Activated B cell treated with CpG ODN at 0.5 μM for 24 hours (primary cell): ENCODE results near the gene EMC8. TPM values are rescaled to one million over a fixed set of nuclear protein-coding genes. Genes with fewer than 3 reads are reported as not detected.

Source experiments
- ATAC-seq: fragments of 200-7000 bp; cut with Tn5 transposase; one replicate; pipeline ENCODE4 v1.10.0; 2021; ENCODE audit warnings: low read depth, mild to moderate bottlenecking, moderate library complexity
- CTCF ChIA-PET: fragments of 350-600 bp; sonication (Branson Sonifier 250); formaldehyde crosslinking; loops from one replicate; lab custom pipeline; 2021; ENCODE audit warnings: antibody characterized with exemption; lab: Charles Lee
- POLR2A ChIA-PET: fragments of 350-600 bp; sonication (Branson Sonifier 250); formaldehyde crosslinking; loops from one replicate; lab custom pipeline; 2021; ENCODE audit warnings: antibody characterized with exemption; lab: Charles Lee
- DNase-seq: peaks from one replicate; pipeline ENCODE4 v3.0.0; 2022
- H3K27ac Mint-ChIP-seq: one replicate; pipeline ENCODE4 v1.8.0; 2020; ENCODE audit warnings: mixed read lengths
- H3K27me3 Mint-ChIP-seq: one replicate; pipeline ENCODE4 v1.8.0; 2021; ENCODE audit warnings: mixed read lengths
- H3K36me3 Mint-ChIP-seq: one replicate; pipeline ENCODE4 v1.8.0; 2021; ENCODE audit warnings: low read depth, mixed read lengths
- H3K4me1 Mint-ChIP-seq: one replicate; pipeline ENCODE4 v1.8.0; 2021; ENCODE audit warnings: mixed read lengths
- H3K4me3 Mint-ChIP-seq: one replicate; pipeline ENCODE4 v1.8.0; 2020; ENCODE audit warnings: mild to moderate bottlenecking, mixed read lengths
- H3K9me3 Mint-ChIP-seq: one replicate; pipeline ENCODE4 v1.8.0; 2020; ENCODE audit warnings: mixed read lengths
- CTCF ChIP-seq: fragments of 200-600 bp; IDR thresholded peaks from one replicate; pipeline ENCODE4 v1.8.0; 2022; ENCODE audit warnings: antibody characterized with exemption, mild to moderate bottlenecking
- intact Hi-C: fragments of 100-400 bp; cut with micrococcal nuclease; formaldehyde crosslinking; loops from one replicate; pipeline ENCODE4 v1.15.1; 2024
- total RNA-seq: library from RNA; stranded (reverse); gene quantifications from 2 replicates; pipeline ENCODE4 v1.2.3, GENCODE V29; 2022

Gene EMC8
- total RNA-seq, 1 donor from 2014 or later: 27.8 TPM

GRCh38 chr16:85816159-85816558 lies 16.8 kb upstream of the EMC8 start:
- H3K27ac Mint-ChIP-seq: no peak overlapping the region
- POLR2A ChIA-PET: no interaction called here
- H3K4me1 Mint-ChIP-seq: peaks cover 9% of the 10 kb centered on the region
- peaks cover 8% of the 10 kb centered on the region for H3K27me3 Mint-ChIP-seq
- intact Hi-C loops: no loop called here
- no peaks in the 10 kb centered on the region for H3K36me3 Mint-ChIP-seq
- H3K4me3 Mint-ChIP-seq: no peak overlapping the region
- no peak for TF ChIP-seq CTCF
- no peaks in the 10 kb centered on the region for H3K9me3 Mint-ChIP-seq
- DNase-seq (no peak), ATAC-seq (no peak)
- CTCF ChIA-PET: interaction anchor here (0.6 to 1.0 kb wide), 2 partner anchors 22 to 200 kb away, joined by 3 read pairs; no protein-coding TSS in a partner anchor

GRCh38 chr16:85812811-85813700 lies 13.7 kb upstream of the EMC8 start:
- Mint-ChIP-seq H3K27ac (no peak overlapping the region), H3K4me3 (no peak overlapping the region), H3K27me3 (peaks cover 11% of the 10 kb centered on the region), H3K36me3 (no peaks in the 10 kb centered on the region), H3K9me3 (no peaks in the 10 kb centered on the region), H3K4me1 (no peaks in the 10 kb centered on the region)
- POLR2A ChIA-PET: no interaction called here
- no peak for DNase-seq
- no peak for ATAC-seq
- TF ChIP-seq CTCF: no peak
- CTCF ChIA-PET: interaction anchor here (0.7 kb wide), 1 partner anchor 883 kb away, joined by 3 read pairs; no protein-coding TSS in a partner anchor
- intact Hi-C loops: no loop called here

GRCh38 chr16:85812031-85812807 lies 12.9 kb upstream of the EMC8 start:
- Mint-ChIP-seq H3K36me3 (no peaks in the 10 kb centered on the region), H3K27ac (no peak overlapping the region), H3K27me3 (peaks cover 11% of the 10 kb centered on the region), H3K9me3 (no peaks in the 10 kb centered on the region), H3K4me1 (no peaks in the 10 kb centered on the region), H3K4me3 (no peak overlapping the region)
- no peak for ATAC-seq
- intact Hi-C loops: no loop called here
- no peak for DNase-seq
- no peak for TF ChIP-seq CTCF
- ChIA-PET CTCF (no interaction called here), POLR2A (no interaction called here)

- no peaks in the 10 kb centered on the region for H3K4me1 Mint-ChIP-seq
- ATAC-seq (no peak), DNase-seq (no peak)
- ChIA-PET CTCF (interaction anchor here (1.7 kb wide), 1 partner anchor 152 kb away, joined by 4 read pairs; no protein-coding TSS in a partner anchor), POLR2A (no interaction called here)
- H3K27ac Mint-ChIP-seq: no peak overlapping the region
- intact Hi-C loops: no loop called here
- H3K4me3 Mint-ChIP-seq: no peak overlapping the region
- no peak for TF ChIP-seq CTCF
- H3K36me3 Mint-ChIP-seq: peaks cover 13% of the 10 kb centered on the region
- no peaks in the 10 kb centered on the region for H3K9me3 Mint-ChIP-seq
- peaks cover 11% of the 10 kb centered on the region for H3K27me3 Mint-ChIP-seq
These were observed 11.4 kb upstream of the EMC8 start for GRCh38 chr16:85810742-85811115.
